ENCODE results near the gene FGFBP1. TPM values are rescaled to one million over a fixed set of nuclear protein-coding genes. Genes with fewer than 3 reads are reported as not detected.
"Not testable (repeated sequence)": the region's sequence is repeated elsewhere in the genome, so short reads cannot be mapped to it uniquely, and the experiment has no call there.

FGFBP1 gene
- total RNA-seq, 1 donor from 2014 or later, result not detected

DNA sequence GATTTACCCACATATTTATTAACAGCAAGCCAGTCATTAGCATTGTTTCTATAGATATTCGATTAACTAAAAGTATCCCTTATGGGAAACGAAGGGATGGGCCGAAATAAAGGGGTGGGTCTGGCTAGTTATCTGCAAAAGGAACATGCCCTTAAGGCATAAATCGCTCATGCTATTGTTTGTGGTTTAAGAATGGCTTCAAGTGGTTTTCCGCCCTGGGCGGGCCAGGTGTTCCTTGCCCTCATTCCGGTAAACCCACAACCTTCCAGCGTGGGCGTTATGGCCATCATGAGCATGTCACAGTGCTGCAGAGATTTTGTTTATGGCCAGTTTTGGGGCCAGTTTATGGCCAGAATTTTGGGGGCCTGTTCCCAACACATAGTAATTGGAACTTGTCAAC lies 22.2 kb downstream of the FGFBP1 start:
- H3K27ac Mint-ChIP-seq; intact Hi-C loops (cut with micrococcal nuclease); H3K36me3 Mint-ChIP-seq (ENCODE audit: low read depth); H3K9me3 Mint-ChIP-seq; H3K27me3 Mint-ChIP-seq (ENCODE audit: low read depth); DNase-seq (ENCODE audit: low spot score); H3K4me3 Mint-ChIP-seq (ENCODE audit: low read depth); H3K4me1 Mint-ChIP-seq (ENCODE audit: low read depth): not testable (repeated sequence)

DNA sequence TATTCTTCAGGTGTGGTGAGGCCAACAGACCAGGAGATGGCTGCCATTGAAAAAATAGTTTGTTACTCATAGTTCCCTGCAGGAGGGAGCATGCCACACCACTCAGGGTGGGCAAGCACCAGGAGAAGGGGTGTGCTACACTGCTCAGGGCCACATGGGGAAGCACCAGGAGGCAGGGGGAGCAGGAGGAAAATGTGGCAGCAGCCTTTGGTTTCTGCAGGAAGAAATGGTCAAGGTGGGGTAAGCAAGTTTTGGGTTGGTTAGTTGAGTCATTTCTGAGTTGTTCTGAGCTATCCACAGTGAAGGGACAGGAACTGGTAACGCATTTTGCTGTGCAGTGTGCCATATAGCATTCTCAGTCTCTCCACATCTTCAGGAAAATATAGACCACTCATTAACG lies 23.8 kb downstream of the FGFBP1 start:
- intact Hi-C loops (cut with micrococcal nuclease), result no loop called here
- no peak overlapping the region for H3K4me3 Mint-ChIP-seq (ENCODE audit: low read depth)
- H3K27me3 Mint-ChIP-seq (ENCODE audit: low read depth), result peaks cover 3% of the 10 kb centered on the region
- H3K4me1 Mint-ChIP-seq (ENCODE audit: low read depth), result no peaks in the 10 kb centered on the region
- H3K9me3 Mint-ChIP-seq, result no peaks in the 10 kb centered on the region
- no peak overlapping the region for H3K27ac Mint-ChIP-seq
- H3K36me3 Mint-ChIP-seq (ENCODE audit: low read depth), result no peaks in the 10 kb centered on the region
- no peak for DNase-seq (ENCODE audit: low spot score)

DNA sequence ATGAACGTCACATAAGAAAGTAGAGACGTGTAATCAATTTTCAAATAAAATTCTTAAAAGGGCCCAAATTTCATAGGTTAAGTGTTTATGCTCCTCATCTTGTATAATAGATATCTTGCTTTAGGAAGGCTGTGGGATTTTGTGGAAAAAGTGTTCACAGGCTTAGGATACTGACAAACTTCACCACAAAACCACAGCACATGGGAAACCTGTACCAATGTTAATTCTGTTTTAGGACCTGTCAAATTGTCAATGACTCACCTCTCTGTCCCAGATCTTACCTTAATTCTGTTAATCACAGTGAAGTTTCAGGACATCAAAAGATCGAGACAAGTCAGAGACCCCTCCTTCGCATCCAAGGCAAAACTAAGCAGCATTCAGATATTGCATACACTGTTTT lies 24.2 kb downstream of the FGFBP1 start:
- no peaks in the 10 kb centered on the region for H3K36me3 Mint-ChIP-seq (ENCODE audit: low read depth)
- peaks cover 3% of the 10 kb centered on the region for H3K27me3 Mint-ChIP-seq (ENCODE audit: low read depth)
- DNase-seq (ENCODE audit: low spot score), result no peak
- no peaks in the 10 kb centered on the region for H3K9me3 Mint-ChIP-seq
- intact Hi-C loops (cut with micrococcal nuclease), result no loop called here
- H3K27ac Mint-ChIP-seq, result no peak overlapping the region
- H3K4me3 Mint-ChIP-seq (ENCODE audit: low read depth), result no peak overlapping the region
- H3K4me1 Mint-ChIP-seq (ENCODE audit: low read depth), result no peaks in the 10 kb centered on the region

DNA sequence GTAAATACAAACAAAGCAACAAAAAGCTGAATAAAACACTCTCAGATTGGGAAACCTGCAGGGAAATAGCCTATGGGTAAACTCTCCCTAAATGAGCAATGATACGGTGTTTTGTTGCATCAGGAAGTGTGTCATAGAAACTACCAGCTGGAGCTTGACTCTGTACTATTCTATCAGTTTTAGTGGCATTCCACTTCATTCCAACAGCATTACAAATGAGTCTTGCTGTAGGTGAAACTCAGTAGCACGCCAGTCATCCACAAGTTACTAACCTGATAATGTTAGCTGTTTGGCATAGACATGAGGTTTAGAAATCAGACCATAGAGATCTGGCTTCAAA lies 24.9 kb downstream of the FGFBP1 start:
- no peaks in the 10 kb centered on the region for H3K4me1 Mint-ChIP-seq (ENCODE audit: low read depth)
- intact Hi-C loops (cut with micrococcal nuclease), result no loop called here
- no peak overlapping the region for H3K27ac Mint-ChIP-seq
- no peaks in the 10 kb centered on the region for H3K36me3 Mint-ChIP-seq (ENCODE audit: low read depth)
- peaks cover 3% of the 10 kb centered on the region for H3K27me3 Mint-ChIP-seq (ENCODE audit: low read depth)
- DNase-seq (ENCODE audit: low spot score), result no peak
- no peaks in the 10 kb centered on the region for H3K9me3 Mint-ChIP-seq
- H3K4me3 Mint-ChIP-seq (ENCODE audit: low read depth), result no peak overlapping the region

DNA sequence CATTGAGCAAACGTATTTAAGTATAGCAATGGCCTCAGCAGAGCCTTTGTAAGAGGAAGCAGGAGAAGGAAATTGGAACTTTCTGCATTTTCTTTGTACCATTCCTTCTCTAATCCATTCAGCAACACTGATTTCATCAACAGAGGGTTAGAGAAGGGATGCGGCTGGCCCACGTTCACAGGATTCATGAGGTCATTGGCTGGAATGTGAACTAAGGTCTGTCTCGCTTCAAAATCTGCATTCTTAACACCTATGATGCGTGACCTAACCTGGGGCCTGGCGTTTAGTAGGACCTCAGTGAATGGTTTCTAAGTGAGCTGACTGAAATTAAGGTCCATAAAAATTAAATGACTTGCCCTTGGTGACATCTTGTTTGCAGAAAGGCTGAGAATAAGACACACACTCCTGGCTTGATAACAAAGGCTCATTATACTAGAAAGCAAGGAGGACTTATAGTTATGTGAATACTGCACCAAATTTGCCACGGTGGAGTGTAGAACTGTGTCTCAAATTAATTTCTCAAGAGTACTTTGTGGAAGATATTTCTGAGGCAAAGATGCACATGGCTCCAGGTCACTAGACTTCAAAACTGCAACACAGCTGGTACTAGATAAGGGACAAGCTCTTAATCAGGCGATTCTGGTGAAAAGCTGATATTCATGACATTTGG lies 25.4 kb downstream of the FGFBP1 start:
- intact Hi-C loops (cut with micrococcal nuclease), result no loop called here

DNA sequence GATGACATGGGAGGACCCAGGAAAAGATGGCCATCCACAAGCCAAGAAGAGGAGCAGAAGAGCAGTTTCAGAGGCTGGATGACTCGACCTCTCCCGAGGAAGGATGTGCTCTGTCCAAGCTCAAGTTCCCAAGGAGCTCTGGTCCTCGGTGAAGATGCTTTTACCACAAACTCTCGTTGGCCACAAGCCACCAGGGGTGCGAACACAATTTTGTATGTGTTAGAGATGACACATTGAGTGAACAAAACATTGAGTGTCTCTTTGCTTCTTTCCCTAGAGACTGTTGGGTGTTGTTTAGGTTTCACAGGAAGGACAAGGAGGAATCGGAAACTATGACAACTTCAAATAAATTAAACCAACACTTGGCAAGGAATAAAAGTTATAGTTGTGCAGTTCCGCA lies 26.3 kb downstream of the FGFBP1 start:
- Mint-ChIP-seq H3K27me3 (ENCODE audit: low read depth) (peaks cover 3% of the 10 kb centered on the region), H3K4me1 (ENCODE audit: low read depth) (no peaks in the 10 kb centered on the region), H3K27ac (no peak overlapping the region), H3K4me3 (ENCODE audit: low read depth) (no peak overlapping the region), H3K9me3 (no peaks in the 10 kb centered on the region), H3K36me3 (ENCODE audit: low read depth) (no peaks in the 10 kb centered on the region)
- intact Hi-C loops (cut with micrococcal nuclease), result no loop called here
- no peak for DNase-seq (ENCODE audit: low spot score)

More for the DNA sequence above, 25.4 kb downstream of the FGFBP1 start:
- Mint-ChIP-seq H3K4me3 (ENCODE audit: low read depth) (no peak overlapping the region), H3K4me1 (ENCODE audit: low read depth) (no peaks in the 10 kb centered on the region), H3K9me3 (no peaks in the 10 kb centered on the region), H3K27ac (no peak overlapping the region), H3K27me3 (ENCODE audit: low read depth) (peaks cover 3% of the 10 kb centered on the region), H3K36me3 (ENCODE audit: low read depth) (no peaks in the 10 kb centered on the region)
- DNase-seq (ENCODE audit: low spot score), result no peak

DNA sequence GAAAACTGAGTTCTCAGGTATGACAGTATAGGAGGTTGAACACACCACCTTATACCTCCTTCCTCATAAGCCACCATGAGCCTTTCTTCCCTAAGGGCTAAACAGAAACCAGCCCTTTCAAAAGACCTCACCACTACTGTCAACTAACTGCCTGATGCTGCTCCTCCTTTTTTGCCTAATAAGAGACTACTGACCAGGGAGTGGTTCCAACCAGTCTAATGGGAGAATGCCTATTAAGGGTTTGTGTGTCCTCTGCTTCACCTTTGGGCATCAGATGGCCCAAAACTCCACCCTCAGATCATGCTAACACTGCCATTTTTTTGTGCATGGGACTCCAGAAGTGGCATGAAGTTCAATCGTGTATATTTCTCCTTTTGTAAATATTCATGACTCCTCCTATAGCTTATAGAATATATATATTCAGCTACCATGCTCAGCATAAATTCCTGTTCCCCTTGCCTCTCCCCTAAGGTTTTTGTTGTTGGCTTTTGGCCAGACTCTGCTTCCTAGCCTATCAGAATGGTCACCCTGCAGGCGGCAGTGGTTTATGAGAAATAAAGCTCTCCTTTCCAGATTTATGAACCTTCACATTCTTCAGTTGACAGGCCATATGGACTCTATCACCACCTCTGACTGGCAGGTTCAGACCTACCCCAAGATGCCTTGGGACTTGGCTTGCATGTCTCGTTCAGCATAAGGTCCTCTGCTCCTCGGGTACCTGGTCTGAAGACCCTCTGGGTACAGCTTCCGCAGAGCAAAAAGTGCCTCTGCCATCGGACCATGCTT lies 28.2 kb downstream of the FGFBP1 start:
- Mint-ChIP-seq H3K4me1 (ENCODE audit: low read depth) (no peaks in the 10 kb centered on the region), H3K27ac (no peak overlapping the region), H3K9me3 (no peaks in the 10 kb centered on the region), H3K36me3 (ENCODE audit: low read depth) (no peaks in the 10 kb centered on the region), H3K4me3 (ENCODE audit: low read depth) (no peak overlapping the region), H3K27me3 (ENCODE audit: low read depth) (peaks cover 3% of the 10 kb centered on the region)
- DNase-seq (ENCODE audit: low spot score), result no peak
- intact Hi-C loops (cut with micrococcal nuclease), result no loop called here

DNA sequence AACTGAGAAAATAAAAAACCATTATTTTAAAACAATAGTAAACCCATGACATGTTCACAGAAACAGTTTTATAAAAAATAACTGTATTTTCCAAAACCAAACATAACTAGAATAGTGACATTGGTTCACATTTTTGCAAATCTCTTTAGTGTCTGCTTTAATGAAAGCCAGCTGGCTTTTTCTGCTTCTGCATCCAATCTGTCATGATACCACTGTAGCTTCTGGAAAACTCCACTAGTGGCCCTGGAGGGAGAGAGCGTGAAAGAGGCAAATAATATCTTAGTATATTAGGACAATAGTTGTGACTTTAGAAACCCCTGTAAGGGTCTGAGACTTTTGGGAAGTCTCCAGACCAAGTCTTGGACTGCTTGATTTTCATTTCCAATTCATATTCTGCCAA lies 31.1 kb downstream of the FGFBP1 start:
- Mint-ChIP-seq H3K27ac (no peak overlapping the region), H3K9me3 (no peaks in the 10 kb centered on the region), H3K27me3 (ENCODE audit: low read depth) (peaks cover 13% of the 10 kb centered on the region), H3K4me3 (ENCODE audit: low read depth) (no peak overlapping the region), H3K36me3 (ENCODE audit: low read depth) (no peaks in the 10 kb centered on the region), H3K4me1 (ENCODE audit: low read depth) (peaks cover 6% of the 10 kb centered on the region)
- DNase-seq (ENCODE audit: low spot score), result no peak
- intact Hi-C loops (cut with micrococcal nuclease), result no loop called here

DNA sequence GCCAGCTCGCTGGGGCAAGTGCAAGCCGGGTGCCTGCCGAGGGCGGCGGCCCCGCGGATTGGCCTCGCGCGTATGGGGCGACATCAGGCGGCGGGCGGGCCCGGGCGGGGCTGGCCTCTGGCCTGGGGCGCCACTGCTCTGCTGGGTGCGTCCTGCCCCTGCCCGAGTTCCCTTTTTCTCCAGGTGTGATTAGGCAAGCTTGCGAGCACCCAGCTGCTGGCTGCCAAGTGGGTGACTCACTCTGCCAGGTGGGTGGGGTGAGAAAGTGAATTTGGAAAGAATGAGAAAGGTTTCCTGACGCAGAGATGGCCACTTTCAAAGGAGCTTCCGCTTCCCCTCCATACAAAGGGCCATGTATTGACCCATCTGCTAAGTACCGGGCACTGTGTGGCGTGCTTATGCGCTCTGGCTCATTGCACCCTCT lies 32.5 kb downstream of the FGFBP1 start:
- H3K4me3 Mint-ChIP-seq (ENCODE audit: low read depth), result no peak overlapping the region
- H3K36me3 Mint-ChIP-seq (ENCODE audit: low read depth), result no peaks in the 10 kb centered on the region
- intact Hi-C loops (cut with micrococcal nuclease), result no loop called here
- no peak for DNase-seq (ENCODE audit: low spot score)
- H3K27me3 Mint-ChIP-seq (ENCODE audit: low read depth), result peaks cover 16% of the 10 kb centered on the region
- H3K9me3 Mint-ChIP-seq, result no peaks in the 10 kb centered on the region
- H3K27ac Mint-ChIP-seq, result no peak overlapping the region
- peaks cover 13% of the 10 kb centered on the region for H3K4me1 Mint-ChIP-seq (ENCODE audit: low read depth)

DNA sequence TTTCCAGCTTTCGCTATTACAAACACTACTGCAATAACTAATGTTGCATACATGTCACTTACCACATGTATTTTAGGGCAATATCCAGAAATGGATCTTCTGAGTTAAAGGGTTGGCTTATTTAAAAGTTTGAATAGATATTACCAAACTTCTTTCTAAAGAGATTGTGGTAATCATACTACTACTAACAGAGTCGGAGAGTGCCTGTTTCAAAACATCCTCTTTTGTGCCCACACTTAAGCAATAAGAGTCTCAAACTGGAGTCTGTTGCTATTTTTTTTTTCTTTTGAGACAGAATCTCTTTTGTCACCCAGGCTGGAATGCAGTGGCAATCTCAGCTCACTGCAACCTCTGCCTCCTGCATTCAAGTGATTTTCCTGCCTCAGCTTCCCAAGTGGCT lies 35.8 kb downstream of the FGFBP1 start:
- Mint-ChIP-seq H3K27me3 (ENCODE audit: low read depth) (peaks cover 33% of the 10 kb centered on the region), H3K36me3 (ENCODE audit: low read depth) (no peaks in the 10 kb centered on the region), H3K27ac (no peak overlapping the region), H3K9me3 (no peaks in the 10 kb centered on the region), H3K4me3 (ENCODE audit: low read depth) (no peak overlapping the region), H3K4me1 (ENCODE audit: low read depth) (peaks cover 13% of the 10 kb centered on the region)
- intact Hi-C loops (cut with micrococcal nuclease), result no loop called here
- no peak for DNase-seq (ENCODE audit: low spot score)

DNA sequence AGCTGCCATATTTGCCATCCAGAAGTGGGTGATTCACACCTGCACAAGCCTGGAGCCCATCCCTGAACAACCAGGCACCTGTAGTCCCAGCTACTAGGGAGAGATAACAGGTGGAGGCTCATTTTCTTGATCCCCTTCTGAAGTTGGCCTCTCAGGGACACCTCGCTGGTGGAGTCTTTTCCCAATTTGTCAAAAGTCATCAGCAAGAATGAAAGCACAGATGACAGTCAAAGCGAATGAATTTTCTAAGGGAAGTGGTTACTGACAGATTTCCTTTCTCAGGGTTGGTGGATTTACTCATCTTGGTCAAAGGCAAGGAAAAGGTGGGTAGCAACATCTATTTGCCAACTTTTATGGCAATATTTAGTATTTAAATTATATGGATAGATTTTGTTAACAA lies 36.5 kb downstream of the FGFBP1 start:
- Mint-ChIP-seq H3K27me3 (ENCODE audit: low read depth) (peaks cover 33% of the 10 kb centered on the region), H3K27ac (no peak overlapping the region), H3K4me3 (ENCODE audit: low read depth) (no peak overlapping the region), H3K36me3 (ENCODE audit: low read depth) (no peaks in the 10 kb centered on the region), H3K9me3 (no peaks in the 10 kb centered on the region), H3K4me1 (ENCODE audit: low read depth) (peaks cover 13% of the 10 kb centered on the region)
- no peak for DNase-seq (ENCODE audit: low spot score)
- intact Hi-C loops (cut with micrococcal nuclease), result no loop called here

DNA sequence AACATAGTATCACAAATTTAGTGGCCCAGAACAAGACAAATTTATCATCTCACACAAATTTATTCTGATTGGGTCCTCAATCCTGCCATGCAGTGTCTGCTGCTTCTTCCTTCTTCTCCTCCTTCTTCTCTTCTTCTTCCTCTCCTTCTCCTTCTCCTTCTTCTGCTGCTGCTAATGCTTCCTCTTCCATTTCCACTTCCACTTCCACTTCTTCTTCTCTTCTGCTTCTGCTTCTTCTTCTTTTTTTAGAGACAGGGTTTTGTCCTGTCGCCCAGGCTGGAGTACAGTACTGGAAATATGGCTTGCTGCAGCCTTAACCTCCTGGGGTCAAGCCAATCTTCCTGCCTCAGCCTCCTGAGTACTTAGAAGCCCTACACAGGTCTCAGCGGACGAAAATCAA lies 37.5 kb downstream of the FGFBP1 start:
- Mint-ChIP-seq H3K4me3 (ENCODE audit: low read depth) (no peak overlapping the region), H3K4me1 (ENCODE audit: low read depth) (peaks cover 13% of the 10 kb centered on the region), H3K27ac (no peak overlapping the region), H3K9me3 (no peaks in the 10 kb centered on the region), H3K36me3 (ENCODE audit: low read depth) (no peaks in the 10 kb centered on the region), H3K27me3 (ENCODE audit: low read depth) (peaks cover 35% of the 10 kb centered on the region)
- DNase-seq (ENCODE audit: low spot score), result no peak
- intact Hi-C loops (cut with micrococcal nuclease), result no loop called here

DNA sequence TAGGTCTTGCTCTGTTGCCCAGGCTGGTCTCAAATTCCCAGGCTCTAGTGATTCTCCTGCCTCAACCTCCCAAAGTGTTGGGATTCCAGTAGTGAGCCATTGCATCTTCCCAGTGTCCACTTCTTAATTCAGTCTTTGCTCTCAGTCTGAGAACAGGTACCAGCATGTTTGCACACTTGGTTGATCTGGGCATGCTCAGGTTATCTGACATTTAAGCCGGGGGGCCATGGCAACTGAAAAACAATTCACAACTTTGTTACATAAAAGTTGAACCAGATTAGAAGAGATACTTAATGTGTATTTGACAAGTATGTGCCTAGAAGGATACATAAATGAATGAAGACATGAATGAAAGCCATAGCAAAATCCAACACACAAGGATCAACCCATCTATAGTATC lies 39.0 kb downstream of the FGFBP1 start:
- no peaks in the 10 kb centered on the region for H3K9me3 Mint-ChIP-seq
- no peaks in the 10 kb centered on the region for H3K36me3 Mint-ChIP-seq (ENCODE audit: low read depth)
- no peak for DNase-seq (ENCODE audit: low spot score)
- peaks cover 13% of the 10 kb centered on the region for H3K4me1 Mint-ChIP-seq (ENCODE audit: low read depth)
- H3K4me3 Mint-ChIP-seq (ENCODE audit: low read depth), result no peak overlapping the region
- intact Hi-C loops (cut with micrococcal nuclease), result no loop called here
- H3K27ac Mint-ChIP-seq, result no peak overlapping the region
- peaks cover 37% of the 10 kb centered on the region for H3K27me3 Mint-ChIP-seq (ENCODE audit: low read depth)
